ENCODE measurements around the gene UPF2. TPM values are rescaled to one million over a fixed set of nuclear protein-coding genes. Genes with fewer than 3 reads are reported as not detected.
A peak's percentile ranks its signal among the peaks of the same experiment; 100 is the strongest.
"Not testable (repeated sequence)": the region's sequence is repeated elsewhere in the genome, so short reads cannot be mapped to it uniquely, and the experiment has no call there.

Gene UPF2
- total and polyA plus RNA-seq, 4 donors: 16.0 to 27.5 (median 22.0) TPM

DNA sequence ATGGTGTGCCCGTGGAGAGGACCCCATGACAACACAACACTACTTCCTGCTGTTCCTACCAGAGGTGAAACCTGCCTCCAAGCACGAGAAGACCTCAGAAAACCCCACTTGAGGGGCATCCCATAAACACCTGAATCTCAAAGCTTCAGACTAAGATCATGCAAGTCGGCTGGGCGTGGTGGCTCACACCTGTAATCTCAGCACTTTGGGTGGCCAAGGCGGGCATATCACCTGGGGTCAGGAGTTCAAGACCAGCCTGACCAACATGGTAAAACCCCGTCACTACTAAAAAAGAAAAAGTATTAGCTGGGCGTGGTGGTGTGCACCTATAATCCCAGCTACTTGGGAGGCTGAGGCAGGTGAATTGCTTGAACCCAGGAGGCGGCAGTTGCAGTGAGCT, 153.3 kb downstream of the UPF2 start:
- H3K36me3 ChIP-seq (ENCODE audit: control insufficient read depth in 1 of 2, insufficient read depth in 2 of 2, low read length in 1 of 2); H3K4me3 ChIP-seq (ENCODE audit: low read length in 2 of 2); DNase-seq; intact Hi-C loops (cut with DNase I); H3K9me3 ChIP-seq (ENCODE audit: control insufficient read depth, low read length); ATAC-seq (ENCODE audit: low FRiP score); H3K4me1 ChIP-seq (ENCODE audit: control insufficient read depth in 1 of 2, insufficient read depth in 2 of 2, low read length in 2 of 2); H3K27ac ChIP-seq (ENCODE audit: low read depth in 1 of 2, low read length in 2 of 2); H3K27me3 ChIP-seq (ENCODE audit: control insufficient read depth in 1 of 2, insufficient read depth in 2 of 2, low read length in 1 of 2): not testable (repeated sequence)
- WGBS, 2 donors: 83 to 87% methylated on average over 8 of the region's 8 CpGs

DNA sequence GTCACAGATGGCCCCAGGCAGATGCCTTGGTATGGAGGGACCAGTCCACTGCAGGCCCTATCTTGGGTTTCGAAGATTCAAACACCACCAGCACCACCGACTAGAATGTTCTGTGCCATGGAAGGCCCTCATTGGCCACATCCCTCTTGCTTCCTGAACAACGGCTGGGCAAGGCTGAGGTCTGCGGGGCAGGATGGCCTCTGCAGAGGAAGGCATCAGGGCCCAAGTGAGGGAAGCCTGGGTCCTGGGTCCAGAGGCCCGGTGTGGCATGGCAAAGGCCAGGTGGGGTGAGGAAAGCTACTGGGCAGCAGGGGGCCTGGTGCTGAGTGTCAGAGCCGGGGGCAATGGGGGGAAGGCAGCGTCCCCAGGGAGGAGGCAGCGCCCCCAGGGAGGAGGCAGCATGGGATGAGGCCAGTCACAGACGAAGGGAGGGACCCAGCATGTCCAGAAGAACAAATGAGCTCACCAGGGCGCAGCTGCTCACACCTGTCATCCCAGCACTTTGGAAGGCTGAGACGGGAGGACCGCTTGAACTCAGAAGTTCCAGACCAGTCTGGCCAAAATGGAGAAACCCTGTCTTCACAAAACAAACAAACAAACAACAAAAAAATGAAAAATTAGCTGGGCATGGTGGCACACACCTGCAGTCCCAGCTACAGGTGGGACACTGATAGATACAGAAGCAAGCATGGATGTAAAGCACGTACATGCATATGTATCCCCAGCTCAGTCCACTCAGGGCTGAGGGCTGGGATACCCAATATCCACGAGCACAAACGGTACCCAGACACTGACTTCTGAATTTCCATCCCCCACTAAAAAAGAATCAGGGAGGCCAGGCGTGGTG, 155.0 kb downstream of the UPF2 start:
- Histone ChIP-seq H3K4me3 (ENCODE audit: low read length in 2 of 2) (no peak overlapping the region), H3K27me3 (ENCODE audit: control insufficient read depth in 1 of 2, insufficient read depth in 2 of 2, low read length in 1 of 2) (no peaks in the 10 kb centered on the region), H3K9me3 (ENCODE audit: control insufficient read depth, low read length) (no peaks in the 10 kb centered on the region), H3K36me3 (ENCODE audit: control insufficient read depth in 1 of 2, insufficient read depth in 2 of 2, low read length in 1 of 2) (no peaks in the 10 kb centered on the region), H3K27ac (ENCODE audit: low read depth in 1 of 2, low read length in 2 of 2) (no peak overlapping the region), H3K4me1 (ENCODE audit: control insufficient read depth in 1 of 2, insufficient read depth in 2 of 2, low read length in 2 of 2) (no peaks in the 10 kb centered on the region)
- DNase-seq (peak; percentile 28 to 59), ATAC-seq (ENCODE audit: low FRiP score) (no peak)
- intact Hi-C loops (cut with DNase I): no loop called here
- 89 to 92% methylated on average over 16 of the region's 16 CpGs for WGBS, 2 donors

DNA sequence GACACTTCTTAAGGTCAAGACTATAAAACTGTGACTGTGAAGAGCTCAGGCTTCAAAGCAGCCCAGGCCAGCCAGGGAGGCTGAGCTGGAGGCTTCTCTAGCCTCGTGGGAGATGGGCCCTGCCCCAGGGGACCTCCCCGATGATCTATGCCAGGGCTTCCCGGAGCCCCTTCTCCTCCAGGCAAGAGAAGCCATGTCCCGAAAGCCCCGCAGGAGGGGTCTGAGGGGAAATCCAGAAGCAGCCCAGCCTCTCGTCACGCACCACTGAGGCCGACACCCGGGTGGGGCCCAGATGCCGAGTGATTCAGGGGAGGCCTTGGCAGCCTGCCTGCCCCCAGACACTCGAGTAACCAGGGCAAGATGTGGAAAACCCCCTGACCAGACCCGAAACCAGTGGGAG, 155.8 kb downstream of the UPF2 start:
- peak; percentile 23 to 73 for DNase-seq
- intact Hi-C loops (cut with DNase I): no loop called here
- H3K4me1 ChIP-seq (ENCODE audit: control insufficient read depth in 1 of 2, insufficient read depth in 2 of 2, low read length in 2 of 2): no peaks in the 10 kb centered on the region
- no peak overlapping the region for H3K27ac ChIP-seq (ENCODE audit: low read depth in 1 of 2, low read length in 2 of 2)
- H3K27me3 ChIP-seq (ENCODE audit: control insufficient read depth in 1 of 2, insufficient read depth in 2 of 2, low read length in 1 of 2): no peaks in the 10 kb centered on the region
- H3K4me3 ChIP-seq (ENCODE audit: low read length in 2 of 2): no peak overlapping the region
- 86 to 87% methylated on average over 12 of the region's 12 CpGs for WGBS, 2 donors
- ATAC-seq (ENCODE audit: low FRiP score): no peak
- no peaks in the 10 kb centered on the region for H3K36me3 ChIP-seq (ENCODE audit: control insufficient read depth in 1 of 2, insufficient read depth in 2 of 2, low read length in 1 of 2)
- H3K9me3 ChIP-seq (ENCODE audit: control insufficient read depth, low read length): no peaks in the 10 kb centered on the region

DNA sequence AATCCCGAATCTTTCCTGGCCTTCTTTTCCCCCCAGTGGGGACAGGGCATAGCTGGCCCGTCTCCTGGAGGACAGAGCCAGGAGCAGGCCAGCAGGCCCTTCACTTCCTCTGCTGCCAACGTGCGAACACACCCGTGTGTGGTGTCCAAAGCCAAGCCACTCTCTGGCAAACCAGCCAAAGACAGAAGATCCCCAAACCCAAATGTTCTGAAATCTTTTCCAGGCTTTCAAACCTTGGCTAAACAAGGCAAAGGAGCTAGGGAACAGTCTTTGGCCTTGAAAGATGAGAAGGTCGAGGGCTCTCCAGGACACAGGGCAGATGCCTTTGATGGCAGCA, 156.5 kb downstream of the UPF2 start:
- Histone ChIP-seq H3K9me3 (ENCODE audit: control insufficient read depth, low read length) (no peaks in the 10 kb centered on the region), H3K27ac (ENCODE audit: low read depth in 1 of 2, low read length in 2 of 2) (no peak overlapping the region), H3K4me1 (ENCODE audit: control insufficient read depth in 1 of 2, insufficient read depth in 2 of 2, low read length in 2 of 2) (no peaks in the 10 kb centered on the region), H3K27me3 (ENCODE audit: control insufficient read depth in 1 of 2, insufficient read depth in 2 of 2, low read length in 1 of 2) (no peaks in the 10 kb centered on the region), H3K4me3 (ENCODE audit: low read length in 2 of 2) (no peak overlapping the region), H3K36me3 (ENCODE audit: control insufficient read depth in 1 of 2, insufficient read depth in 2 of 2, low read length in 1 of 2) (no peaks in the 10 kb centered on the region)
- 63 to 77% methylated on average over 6 of the region's 6 CpGs for WGBS, 2 donors
- intact Hi-C loops (cut with DNase I): no loop called here
- ATAC-seq (ENCODE audit: low FRiP score): no peak
- DNase-seq: peak in 1 of 2 donors; percentile 2

DNA sequence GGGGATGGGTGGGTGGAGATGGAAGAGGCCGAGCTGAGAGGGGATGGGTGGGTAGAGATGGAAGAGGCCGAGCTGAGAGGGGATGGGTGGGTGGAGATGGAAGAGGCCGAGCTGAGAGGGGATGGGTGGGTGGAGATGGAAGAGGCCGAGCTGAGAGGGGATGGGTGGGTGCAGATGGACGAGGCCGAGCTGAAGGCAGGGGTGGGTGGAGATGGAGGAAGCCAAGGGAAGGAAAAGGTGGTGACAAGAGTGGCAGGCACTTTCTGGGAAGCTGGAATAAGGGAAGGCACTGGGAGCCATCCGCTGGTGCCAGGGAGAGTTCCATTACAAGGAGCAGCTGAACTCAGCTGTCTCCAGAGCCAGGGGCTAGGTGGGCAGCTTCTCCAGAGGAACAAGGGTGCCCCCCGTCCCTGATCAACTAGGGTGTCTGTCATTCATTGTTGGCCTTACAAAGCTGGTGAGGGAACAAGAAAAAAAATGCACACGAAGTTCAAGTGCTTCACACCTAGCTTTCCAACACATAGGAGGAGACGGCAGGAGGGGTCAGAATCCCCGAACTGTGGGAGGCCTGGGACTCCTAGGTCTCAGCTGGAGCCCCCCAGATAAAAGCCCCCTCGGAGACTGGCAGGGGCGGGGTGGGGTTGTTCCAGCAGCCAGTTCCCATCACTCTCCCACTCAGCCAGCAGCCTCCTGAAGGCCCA, 157.0 kb downstream of the UPF2 start:
- H3K27me3 ChIP-seq (ENCODE audit: control insufficient read depth in 1 of 2, insufficient read depth in 2 of 2, low read length in 1 of 2): no peaks in the 10 kb centered on the region
- DNase-seq (peak; percentile 38 to 51), ATAC-seq (ENCODE audit: low FRiP score) (no peak)
- no peak overlapping the region for H3K4me3 ChIP-seq (ENCODE audit: low read length in 2 of 2)
- intact Hi-C loops (cut with DNase I): no loop called here
- no peaks in the 10 kb centered on the region for H3K9me3 ChIP-seq (ENCODE audit: control insufficient read depth, low read length)
- no peaks in the 10 kb centered on the region for H3K4me1 ChIP-seq (ENCODE audit: control insufficient read depth in 1 of 2, insufficient read depth in 2 of 2, low read length in 2 of 2)
- no peaks in the 10 kb centered on the region for H3K36me3 ChIP-seq (ENCODE audit: control insufficient read depth in 1 of 2, insufficient read depth in 2 of 2, low read length in 1 of 2)
- no peak overlapping the region for H3K27ac ChIP-seq (ENCODE audit: low read depth in 1 of 2, low read length in 2 of 2)
- 88% methylated on average over 13 of the region's 13 CpGs for WGBS, 2 donors

DNA sequence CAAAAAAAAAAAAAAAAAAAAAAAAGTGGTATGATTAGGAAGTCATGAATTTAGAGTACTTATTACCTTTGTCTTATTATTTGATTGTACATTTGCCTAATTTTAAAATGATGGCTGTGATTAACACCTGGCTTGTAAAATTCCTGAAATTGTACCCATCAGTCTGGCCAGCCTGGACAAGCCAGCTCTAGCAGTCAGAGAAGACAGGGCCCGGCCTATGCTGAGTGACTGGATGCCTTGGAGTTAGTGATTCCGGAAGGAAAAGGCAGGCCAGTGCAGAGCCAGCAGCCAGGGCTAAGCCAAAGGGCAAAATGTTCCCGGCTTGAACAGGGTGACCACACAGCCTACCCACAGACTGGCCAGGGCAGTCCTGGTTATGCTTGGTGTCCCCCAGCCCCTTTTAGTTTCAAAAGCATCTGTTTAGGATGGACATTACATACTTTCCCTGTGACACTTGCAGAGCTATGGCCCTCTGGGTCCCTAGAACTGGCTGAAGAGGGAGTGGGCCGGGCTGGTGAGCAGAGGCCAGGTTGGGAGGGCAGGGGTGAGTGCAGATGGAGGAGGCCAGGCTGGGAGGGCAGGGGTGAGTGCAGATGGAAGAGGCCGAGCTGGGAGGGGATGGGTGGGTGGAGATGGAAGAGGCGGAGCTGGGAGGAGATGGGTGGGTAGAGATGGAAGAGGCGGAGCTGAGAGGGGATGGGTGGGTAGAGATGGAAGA, 157.7 kb downstream of the UPF2 start:
- H3K27me3 ChIP-seq (ENCODE audit: control insufficient read depth in 1 of 2, insufficient read depth in 2 of 2, low read length in 1 of 2): no peaks in the 10 kb centered on the region
- ATAC-seq (ENCODE audit: low FRiP score): no peak
- peak; percentile 15 to 41 for DNase-seq
- no peaks in the 10 kb centered on the region for H3K36me3 ChIP-seq (ENCODE audit: control insufficient read depth in 1 of 2, insufficient read depth in 2 of 2, low read length in 1 of 2)
- intact Hi-C loops (cut with DNase I): no loop called here
- no peaks in the 10 kb centered on the region for H3K9me3 ChIP-seq (ENCODE audit: control insufficient read depth, low read length)
- no peak overlapping the region for H3K27ac ChIP-seq (ENCODE audit: low read depth in 1 of 2, low read length in 2 of 2)
- no peaks in the 10 kb centered on the region for H3K4me1 ChIP-seq (ENCODE audit: control insufficient read depth in 1 of 2, insufficient read depth in 2 of 2, low read length in 2 of 2)
- WGBS, 2 donors: 80 to 97% methylated on average over 6 to 7 of the region's 7 CpGs
- H3K4me3 ChIP-seq (ENCODE audit: low read length in 2 of 2): no peak overlapping the region

DNA sequence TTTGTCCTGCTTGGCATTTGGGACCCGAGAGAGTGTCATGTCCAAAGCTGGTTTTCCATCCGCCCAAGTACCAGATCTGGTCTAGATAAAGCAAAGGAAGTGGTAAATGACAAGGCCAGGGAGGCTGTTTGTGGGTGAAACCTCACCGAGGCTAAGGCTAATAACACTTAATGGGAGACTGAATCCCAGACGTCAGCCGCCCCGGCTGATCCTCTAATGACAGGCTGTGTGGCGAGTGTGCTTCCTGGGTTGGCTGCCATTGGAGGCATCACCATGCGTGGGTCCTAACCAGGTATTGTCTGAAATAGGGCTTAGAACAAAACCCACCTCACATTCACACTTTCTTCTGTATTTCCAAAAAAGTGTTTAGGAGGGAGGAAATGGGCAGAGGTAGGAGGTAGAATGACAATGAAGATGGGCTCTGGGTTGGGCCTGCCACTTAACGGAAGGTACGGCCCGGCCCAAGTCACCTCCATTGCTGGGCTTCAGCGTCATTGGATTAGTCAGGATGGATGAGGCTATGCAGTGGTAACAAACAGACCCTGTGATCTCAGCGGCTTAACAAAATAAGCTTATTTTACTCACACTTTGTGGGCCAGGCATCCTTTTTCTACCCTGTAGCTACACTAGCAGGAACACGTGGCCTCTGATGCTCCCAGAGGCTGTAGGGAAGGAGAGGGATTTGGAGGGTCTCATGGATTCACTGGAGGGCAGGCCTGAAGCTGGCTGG, 159.8 kb downstream of the UPF2 start:
- Histone ChIP-seq H3K9me3 (ENCODE audit: control insufficient read depth, low read length) (no peaks in the 10 kb centered on the region), H3K27me3 (ENCODE audit: control insufficient read depth in 1 of 2, insufficient read depth in 2 of 2, low read length in 1 of 2) (no peaks in the 10 kb centered on the region), H3K4me3 (ENCODE audit: low read length in 2 of 2) (no peak overlapping the region), H3K27ac (ENCODE audit: low read depth in 1 of 2, low read length in 2 of 2) (no peak overlapping the region), H3K4me1 (ENCODE audit: control insufficient read depth in 1 of 2, insufficient read depth in 2 of 2, low read length in 2 of 2) (no peaks in the 10 kb centered on the region), H3K36me3 (ENCODE audit: control insufficient read depth in 1 of 2, insufficient read depth in 2 of 2, low read length in 1 of 2) (no peaks in the 10 kb centered on the region)
- ATAC-seq (ENCODE audit: low FRiP score) (no peak), DNase-seq (peak in 1 of 2 donors; percentile 32)
- intact Hi-C loops (cut with DNase I): no loop called here
- 93% methylated on average over 14 of the region's 14 CpGs for WGBS, 2 donors

All from aorta (tissue), 5 donors.